SJSA1 (cell line): ENCODE measurements around the gene EHD2. TPM values are rescaled to one million over a fixed set of nuclear protein-coding genes. Genes with fewer than 3 reads are reported as not detected.
"Not testable (repeated sequence)": the region's sequence is repeated elsewhere in the genome, so short reads cannot be mapped to it uniquely, and the experiment has no call there.

ENCODE experiments used
- DNase-seq, 2 experiments: peaks; one replicate each; pipeline ENCODE4 v3.0.0-alpha.2; 2015 to 2020; ENCODE audit warnings: low spot score in 2 of 2, low read depth in 1 of 2
- H3K27ac ChIP-seq: fragments of 250-450 bp; sonication (Bioruptor Pico); 2 replicates; pipeline ENCODE4 v1.5.1; 2020; ENCODE audit warnings: mild to moderate bottlenecking, moderate library complexity
- H3K27me3 ChIP-seq: fragments of 250-450 bp; sonication (Bioruptor Pico); replicated peaks from 2 replicates; pipeline ENCODE4 v1.5.1; 2020; ENCODE audit warnings: mild to moderate bottlenecking, moderate library complexity
- H3K36me3 ChIP-seq: fragments of 250-450 bp; sonication (Bioruptor Pico); 2 replicates; pipeline ENCODE4 v1.5.1; 2020; ENCODE audit warnings: mild to moderate bottlenecking
- H3K4me1 ChIP-seq: fragments of 250-450 bp; sonication (Bioruptor Pico); replicated peaks from 2 replicates; pipeline ENCODE4 v1.6.1; 2021; ENCODE audit warnings: mild to moderate bottlenecking
- H3K4me3 ChIP-seq: fragments of 250-450 bp; sonication (Bioruptor Pico); 2 replicates; pipeline ENCODE4 v1.5.1; 2020; ENCODE audit warnings: mild to moderate bottlenecking
- H3K9me3 ChIP-seq: fragments of 250-450 bp; sonication (Bioruptor Pico); replicated peaks from 2 replicates; pipeline ENCODE4 v1.5.1; 2020; ENCODE audit warnings: mild to moderate bottlenecking
- total RNA-seq: library from RNA; depleted of rRNA; stranded (reverse); fragments of >200 nt; shearing (Covaris generic); gene quantifications from 2 replicates; pipeline ENCODE4 v1.2.3, GENCODE V29; 2014

The EHD2 gene
- total RNA-seq, 1 experiment from 2014 or later, result 35.9 TPM

DNA sequence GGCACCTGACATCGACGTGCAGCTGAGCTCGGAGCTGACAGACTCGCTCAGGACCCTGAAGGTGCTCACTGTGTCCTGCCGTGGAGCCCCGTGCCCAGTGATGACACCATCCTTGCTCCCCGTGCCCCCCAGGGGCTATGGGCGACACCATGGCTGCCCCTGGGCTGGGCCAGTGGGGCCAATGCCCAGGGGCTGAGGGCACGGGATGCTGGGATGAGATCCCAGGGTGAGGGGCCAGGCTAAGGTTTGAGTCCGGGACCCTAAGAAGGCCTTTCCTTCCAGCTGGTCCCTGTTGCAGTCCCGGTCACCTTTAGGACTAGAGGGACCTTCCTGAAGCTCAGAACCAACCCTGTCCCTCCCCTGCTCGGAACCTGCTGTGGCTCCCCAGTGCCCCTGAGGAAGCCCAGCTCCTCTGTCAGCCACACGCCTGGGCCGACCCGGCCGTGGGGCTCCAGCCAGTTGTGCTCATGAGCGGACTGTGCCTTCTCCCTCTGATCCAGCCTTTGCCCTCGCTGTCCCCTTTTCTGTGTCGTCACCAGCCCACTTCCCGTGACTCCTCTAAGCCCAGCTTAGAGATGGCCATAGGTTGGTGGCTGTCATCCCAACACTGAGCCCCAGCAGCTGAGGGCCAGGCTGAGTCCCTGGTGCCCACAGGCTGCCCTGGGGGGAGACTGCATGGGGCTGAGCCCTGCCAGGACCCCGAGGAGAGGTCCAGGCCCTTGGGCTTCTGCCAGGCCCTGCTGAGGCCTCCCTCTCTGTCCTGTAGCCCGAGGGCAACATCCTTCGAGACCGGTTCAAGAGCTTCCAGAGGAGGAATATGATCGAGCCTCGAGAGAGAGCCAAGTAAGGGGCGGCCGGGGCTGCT lies 42.8 kb downstream of the EHD2 start:
- Histone ChIP-seq H3K4me1 (no peaks in the 10 kb centered on the region), H3K27ac (no peak overlapping the region), H3K36me3 (peaks cover 82% of the 10 kb centered on the region), H3K9me3 (no peaks in the 10 kb centered on the region), H3K4me3 (no peak overlapping the region), H3K27me3 (no peaks in the 10 kb centered on the region)
- DNase-seq, result no peak

DNA sequence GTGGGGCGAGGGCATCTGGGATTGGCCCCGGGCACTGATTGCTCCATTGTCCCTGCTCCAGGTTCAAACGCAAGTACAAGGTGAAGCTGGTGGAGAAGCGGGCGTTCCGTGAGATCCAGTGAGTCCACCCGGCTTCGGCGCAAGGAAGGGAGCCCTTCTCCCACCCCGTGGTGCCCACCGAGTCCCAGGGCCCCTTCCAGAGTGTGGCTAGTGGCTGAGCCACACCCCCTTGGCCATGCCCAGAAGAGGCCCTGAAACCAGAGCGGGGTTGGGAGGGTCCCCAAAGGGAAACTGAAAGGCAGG lies 43.4 kb downstream of the EHD2 start:
- Histone ChIP-seq H3K9me3 (no peaks in the 10 kb centered on the region), H3K27me3 (no peaks in the 10 kb centered on the region), H3K4me3 (no peak overlapping the region), H3K27ac (no peak overlapping the region), H3K4me1 (no peaks in the 10 kb centered on the region), H3K36me3 (peaks cover 76% of the 10 kb centered on the region)
- DNase-seq, result no peak

GRCh38 chr19:47756953-47757608 lies 43.9 kb downstream of the EHD2 start:
- H3K36me3 ChIP-seq, result peaks cover 71% of the 10 kb centered on the region
- H3K4me3 ChIP-seq, result no peak overlapping the region
- no peak for DNase-seq
- no peaks in the 10 kb centered on the region for H3K9me3 ChIP-seq
- no peak overlapping the region for H3K27ac ChIP-seq
- no peaks in the 10 kb centered on the region for H3K27me3 ChIP-seq
- H3K4me1 ChIP-seq, result no peaks in the 10 kb centered on the region

DNA sequence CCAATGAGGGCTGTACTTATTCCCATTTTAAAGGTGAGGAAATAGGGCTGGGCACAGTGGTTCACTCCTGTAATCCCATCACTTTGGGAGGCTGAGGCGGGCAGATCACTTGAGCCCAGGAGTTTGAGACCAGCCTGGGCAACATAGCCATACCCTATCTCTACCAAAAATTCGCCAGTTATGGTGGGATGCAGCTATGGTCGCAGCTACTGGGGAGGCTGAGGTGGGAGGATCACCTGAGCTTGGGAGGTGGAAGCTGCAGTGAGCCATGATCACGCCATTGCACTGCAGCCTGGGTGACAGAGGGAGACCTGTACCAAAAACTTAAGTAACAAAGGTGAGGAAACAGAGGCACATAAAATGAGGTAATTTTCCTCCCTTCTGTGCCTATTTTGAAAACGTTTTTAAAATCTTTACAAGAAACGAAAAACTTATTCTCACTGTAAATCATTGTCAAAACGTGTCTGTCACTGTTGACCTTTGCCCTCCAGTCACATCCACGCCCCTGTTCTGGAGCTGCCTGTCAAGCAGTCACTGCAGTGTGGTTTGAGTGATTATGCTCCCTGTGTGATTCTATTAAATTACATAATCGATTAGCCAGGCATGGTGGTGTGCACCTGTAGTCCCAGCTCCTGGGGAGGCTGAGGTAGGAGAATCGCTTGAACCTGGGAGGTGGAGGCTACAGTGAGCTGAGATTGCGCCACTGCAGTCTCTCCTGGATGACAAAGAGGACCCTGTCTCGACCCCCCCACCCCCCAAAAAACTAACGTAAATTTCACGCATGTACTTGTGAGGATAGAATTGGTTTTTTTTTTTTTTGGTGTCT lies 44.6 kb downstream of the EHD2 start:
- Histone ChIP-seq H3K36me3 (peaks cover 64% of the 10 kb centered on the region), H3K4me1 (no peaks in the 10 kb centered on the region), H3K27ac (no peak overlapping the region), H3K9me3 (no peaks in the 10 kb centered on the region), H3K4me3 (no peak overlapping the region), H3K27me3 (no peaks in the 10 kb centered on the region)
- no peak for DNase-seq

- Histone ChIP-seq H3K27ac (no peak overlapping the region), H3K9me3 (no peaks in the 10 kb centered on the region), H3K4me1 (no peaks in the 10 kb centered on the region), H3K4me3 (no peak overlapping the region), H3K27me3 (no peaks in the 10 kb centered on the region), H3K36me3 (peaks cover 58% of the 10 kb centered on the region)
- DNase-seq, result no peak
Measured at GRCh38 chr19:47758443-47758804, 45.2 kb downstream of the EHD2 start.

DNA sequence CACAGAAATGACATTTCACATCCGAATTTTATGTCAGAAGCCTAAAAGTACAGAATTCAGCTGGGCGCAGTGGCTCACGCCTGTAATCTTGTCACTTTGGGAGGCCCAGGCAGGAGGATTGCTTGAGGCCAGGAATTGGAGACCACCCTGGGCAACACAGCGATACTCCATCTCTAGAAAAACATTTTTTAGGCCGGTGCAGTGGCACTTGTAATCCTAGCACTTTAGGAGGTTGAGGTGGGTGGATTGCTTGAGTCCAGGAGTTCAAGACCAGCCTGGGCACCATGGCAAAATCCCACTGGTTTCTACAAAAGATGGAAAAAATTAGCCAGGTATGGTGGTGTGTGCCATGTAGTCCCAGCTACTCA lies 47.4 kb downstream of the EHD2 start:
- Histone ChIP-seq H3K27me3 (no peaks in the 10 kb centered on the region), H3K4me3 (no peak overlapping the region), H3K27ac (no peak overlapping the region), H3K4me1 (no peaks in the 10 kb centered on the region), H3K9me3 (no peaks in the 10 kb centered on the region), H3K36me3 (peaks cover 36% of the 10 kb centered on the region)
- DNase-seq, result no peak

DNA sequence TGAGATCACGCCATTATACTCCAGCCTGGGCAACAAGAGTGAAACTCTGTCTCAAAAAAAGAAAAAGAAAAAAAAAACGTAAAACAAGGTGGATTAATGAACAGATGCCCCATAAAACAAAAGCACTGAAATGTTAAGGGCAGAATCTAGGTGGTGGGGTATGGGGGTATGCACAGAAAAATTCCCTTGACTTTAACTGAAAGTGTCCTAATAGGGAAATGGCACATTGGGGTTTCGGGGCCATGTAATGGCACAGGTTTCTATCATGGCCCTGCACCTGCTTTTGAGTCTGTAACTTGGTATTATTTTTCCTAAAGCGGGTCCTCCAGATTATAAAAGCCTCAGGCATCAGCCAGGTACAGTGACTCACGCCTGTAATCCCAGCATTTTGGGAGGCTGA lies 48.3 kb downstream of the EHD2 start:
- H3K36me3 ChIP-seq, result peaks cover 26% of the 10 kb centered on the region
- no peaks in the 10 kb centered on the region for H3K9me3 ChIP-seq
- no peaks in the 10 kb centered on the region for H3K4me1 ChIP-seq
- no peak for DNase-seq
- H3K4me3 ChIP-seq, result no peak overlapping the region
- H3K27me3 ChIP-seq, result no peaks in the 10 kb centered on the region
- no peak overlapping the region for H3K27ac ChIP-seq

- Histone ChIP-seq H3K27me3 (no peaks in the 10 kb centered on the region), H3K36me3 (peaks cover 21% of the 10 kb centered on the region), H3K4me1 (no peaks in the 10 kb centered on the region), H3K27ac (no peak overlapping the region), H3K9me3 (no peaks in the 10 kb centered on the region), H3K4me3 (no peak overlapping the region)
- no peak for DNase-seq
Measured at GRCh38 chr19:47762151-47762550, 48.9 kb downstream of the EHD2 start.

GRCh38 chr19:47762615-47763308 lies 49.5 kb downstream of the EHD2 start:
- no peaks in the 10 kb centered on the region for H3K4me1 ChIP-seq
- no peak overlapping the region for H3K27ac ChIP-seq
- H3K4me3 ChIP-seq, result no peak overlapping the region
- H3K36me3 ChIP-seq, result peaks cover 14% of the 10 kb centered on the region
- no peaks in the 10 kb centered on the region for H3K27me3 ChIP-seq
- DNase-seq, result no peak
- H3K9me3 ChIP-seq, result no peaks in the 10 kb centered on the region

DNA sequence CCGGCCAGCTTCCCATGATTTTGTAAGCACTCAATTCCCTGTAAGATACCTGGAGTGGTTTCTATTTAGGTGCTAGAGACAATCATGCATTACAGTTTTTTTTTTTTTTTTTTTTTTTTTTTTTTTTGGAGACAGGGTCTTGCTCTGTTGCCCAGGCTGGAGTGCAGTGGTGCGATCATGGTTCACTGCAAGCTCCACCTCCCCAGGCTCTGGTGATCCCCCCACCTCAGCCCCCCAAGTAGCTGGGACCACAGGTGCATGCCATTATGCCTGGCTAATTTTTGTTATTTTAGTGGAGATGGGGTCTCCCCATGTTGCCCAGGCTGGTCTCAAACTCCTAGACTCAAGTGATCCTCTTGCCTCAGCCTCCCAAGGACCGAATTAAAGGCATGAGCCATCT lies 51.5 kb downstream of the EHD2 start:
- not testable (repeated sequence) for DNase-seq, H3K27ac ChIP-seq, H3K27me3 ChIP-seq, H3K4me3 ChIP-seq, H3K4me1 ChIP-seq, H3K36me3 ChIP-seq, H3K9me3 ChIP-seq

DNA sequence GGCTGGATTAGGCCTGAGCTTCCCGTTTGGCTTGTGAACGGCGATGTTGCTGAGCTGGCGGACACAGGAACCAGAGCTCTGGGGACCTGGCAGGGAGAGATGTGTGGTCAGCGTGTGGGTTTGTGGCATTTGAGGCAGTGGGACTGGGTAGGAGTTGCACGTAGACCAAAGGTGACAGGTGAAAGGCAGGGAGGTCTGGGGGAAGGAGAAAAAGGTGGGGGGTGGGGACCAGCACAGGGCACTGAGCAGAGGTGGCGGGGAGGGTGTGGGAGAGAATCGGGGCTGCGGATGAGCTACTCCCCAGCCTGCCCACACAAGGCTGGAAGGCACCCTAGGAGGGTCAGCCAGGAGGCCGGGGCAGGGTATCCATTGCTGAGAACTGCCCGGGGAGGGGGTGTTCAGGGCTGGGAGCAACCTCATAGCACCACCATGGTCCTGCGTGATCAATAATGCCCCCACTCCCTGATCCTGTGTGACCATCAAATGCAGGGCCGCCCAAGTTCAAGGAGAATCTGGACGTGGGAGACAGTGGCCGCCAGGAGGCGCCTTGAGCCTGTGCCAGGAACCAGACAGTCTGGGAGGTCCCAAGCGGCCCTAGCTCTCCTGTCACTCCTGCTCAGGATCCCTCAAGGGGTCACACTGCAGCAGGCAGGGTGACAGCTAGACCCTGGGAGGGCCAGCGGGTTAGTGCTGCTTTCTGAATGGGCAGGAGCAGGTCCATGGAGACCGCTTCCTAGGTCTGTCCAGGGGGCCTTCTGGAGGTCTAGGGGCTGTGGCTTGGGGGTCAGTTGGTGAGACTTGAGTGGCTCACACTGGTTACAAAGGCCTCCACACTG lies 52.5 kb downstream of the EHD2 start:
- H3K36me3 ChIP-seq, result no peaks in the 10 kb centered on the region
- no peaks in the 10 kb centered on the region for H3K27me3 ChIP-seq
- no peaks in the 10 kb centered on the region for H3K4me1 ChIP-seq
- H3K9me3 ChIP-seq, result no peaks in the 10 kb centered on the region
- H3K27ac ChIP-seq, result no peak overlapping the region
- no peak overlapping the region for H3K4me3 ChIP-seq
- DNase-seq, result peak; percentile 44 to 72

- H3K4me1 ChIP-seq, result no peaks in the 10 kb centered on the region
- no peak for DNase-seq
- H3K27me3 ChIP-seq, result no peaks in the 10 kb centered on the region
- H3K4me3 ChIP-seq, result no peak overlapping the region
- H3K9me3 ChIP-seq, result no peaks in the 10 kb centered on the region
- H3K36me3 ChIP-seq, result no peaks in the 10 kb centered on the region
- no peak overlapping the region for H3K27ac ChIP-seq
Measured at GRCh38 chr19:47766359-47766620, 53.1 kb downstream of the EHD2 start.

- Histone ChIP-seq H3K9me3 (no peaks in the 10 kb centered on the region), H3K36me3 (no peaks in the 10 kb centered on the region), H3K27me3 (no peaks in the 10 kb centered on the region), H3K4me1 (no peaks in the 10 kb centered on the region), H3K27ac (no peak overlapping the region), H3K4me3 (no peak overlapping the region)
- DNase-seq, result no peak
Measured at GRCh38 chr19:47766670-47767069, 53.4 kb downstream of the EHD2 start.
